GM21786 (cell line): Measurements from ENCODE around the gene FCSK.
A peak's percentile ranks its signal among the peaks of the same experiment; 100 is the strongest.
"Not testable (repeated sequence)": the region's sequence is repeated elsewhere in the genome, so short reads cannot be mapped to it uniquely, and the experiment has no call there.

ENCODE experiments used
- ATAC-seq: cut with Tn5 transposase; IDR thresholded peaks from one replicate; pipeline ENCODE4 v1.9.1; 2021; ENCODE audit not compliant: unreplicated experiment

FCSK gene

GRCh38 chr16:70430667-70431536 is 23.5 kb upstream of the FCSK start:
- ATAC-seq: peak; percentile 39

GRCh38 chr16:70432356-70432722 is 22.1 kb upstream of the FCSK start:
- ATAC-seq: no peak

DNA sequence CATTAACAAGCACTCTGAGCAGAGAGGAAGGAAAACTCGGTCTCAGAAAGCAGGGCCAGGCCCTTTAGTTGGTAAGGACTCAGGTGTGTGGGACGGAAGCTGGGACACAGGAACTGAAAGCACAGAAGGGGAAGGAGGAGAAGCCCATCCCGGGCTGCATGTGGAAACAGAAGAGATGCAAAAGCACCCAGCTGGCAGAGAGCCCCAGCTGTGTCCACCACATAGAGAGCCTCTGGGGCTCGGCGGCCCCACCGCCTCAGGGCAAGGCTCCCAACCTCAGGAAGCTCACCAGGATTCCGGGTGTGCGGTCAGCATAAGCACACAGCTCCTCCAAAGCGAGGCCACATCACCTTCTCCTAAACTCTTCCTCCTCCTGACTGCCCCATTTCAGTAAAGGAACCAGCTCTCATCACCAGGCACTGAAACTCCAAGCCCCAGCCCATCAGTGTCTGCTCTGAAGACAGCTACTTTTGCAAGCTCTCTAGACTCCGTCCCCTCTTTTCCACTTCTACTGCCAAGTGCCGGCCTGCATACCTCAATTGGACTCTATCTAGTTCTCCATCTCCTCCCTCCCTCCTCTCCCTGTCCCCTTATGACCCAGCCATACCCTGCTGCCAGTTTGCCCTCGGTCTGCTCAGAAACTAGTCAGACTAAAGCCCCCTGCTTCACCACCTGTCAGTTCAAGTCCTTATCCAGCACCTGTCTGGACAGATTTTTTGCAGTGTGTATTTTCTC is 21.5 kb upstream of the FCSK start:
- no peak for ATAC-seq

DNA sequence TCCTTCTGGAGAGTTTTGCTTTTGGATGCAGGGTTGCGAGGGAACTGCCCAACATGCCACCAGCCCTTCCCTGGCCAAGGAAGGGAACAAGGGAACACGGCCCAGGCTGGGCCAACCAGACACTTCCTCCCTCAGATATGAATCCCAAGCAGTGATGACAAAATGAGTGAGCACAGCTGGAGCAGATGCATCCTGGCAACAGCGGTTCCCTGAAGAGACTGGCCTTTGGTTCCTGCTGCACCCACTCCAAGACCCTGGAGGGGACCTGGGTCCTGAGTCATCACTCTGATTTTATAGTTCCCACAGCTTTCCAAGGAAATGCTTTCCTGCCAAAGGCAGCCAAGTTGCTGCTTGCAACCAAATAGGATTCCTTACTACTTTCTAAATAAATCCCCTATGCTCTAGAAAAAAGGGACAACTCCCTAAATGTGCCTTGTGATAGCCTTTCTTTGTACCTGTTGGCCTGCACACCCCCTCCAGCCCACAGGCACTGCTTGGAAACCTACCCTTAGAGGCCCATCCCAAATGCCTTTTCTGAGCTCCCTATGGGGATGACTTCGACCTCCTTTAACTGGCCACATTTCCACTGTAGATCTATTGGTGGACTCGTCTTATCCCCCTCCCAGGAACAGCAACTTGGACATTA is 20.8 kb upstream of the FCSK start:
- no peak for ATAC-seq

DNA sequence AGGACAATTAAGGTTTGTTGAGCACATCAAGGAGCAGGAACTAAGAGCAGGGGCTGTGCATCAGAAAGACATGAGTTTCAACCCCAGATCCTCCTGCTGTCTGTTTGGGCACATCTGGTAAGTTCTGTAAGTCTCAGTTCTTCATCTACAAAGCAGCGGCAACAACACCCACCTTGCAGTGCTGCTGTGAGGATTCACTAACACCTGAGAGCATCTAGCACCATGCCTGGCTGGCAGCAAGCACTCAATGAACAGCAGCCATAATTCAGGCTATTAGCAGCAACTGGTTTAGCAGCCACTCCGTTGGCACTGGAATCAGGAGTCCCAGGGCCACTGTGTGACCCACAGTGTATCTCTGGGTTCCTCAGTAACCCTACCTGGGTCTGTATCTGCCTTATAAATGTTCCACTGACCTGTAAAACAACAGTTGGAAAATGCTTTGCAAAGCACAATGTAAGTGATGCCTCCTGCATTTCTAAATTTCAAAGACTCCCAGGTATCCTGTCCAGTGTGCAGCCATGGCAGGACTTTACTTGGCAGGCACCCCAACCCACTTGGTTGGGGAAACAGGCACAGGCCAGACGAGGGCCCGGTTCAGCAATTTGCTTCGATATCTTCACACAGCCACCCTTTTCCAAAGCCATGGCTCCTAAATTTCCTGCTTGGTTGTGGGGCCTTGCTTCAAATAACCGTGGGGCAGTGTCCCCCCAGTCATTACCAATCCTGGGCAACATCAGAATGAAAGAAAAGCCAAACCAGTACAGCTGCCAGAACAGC is 19.7 kb upstream of the FCSK start:
- ATAC-seq: no peak

DNA sequence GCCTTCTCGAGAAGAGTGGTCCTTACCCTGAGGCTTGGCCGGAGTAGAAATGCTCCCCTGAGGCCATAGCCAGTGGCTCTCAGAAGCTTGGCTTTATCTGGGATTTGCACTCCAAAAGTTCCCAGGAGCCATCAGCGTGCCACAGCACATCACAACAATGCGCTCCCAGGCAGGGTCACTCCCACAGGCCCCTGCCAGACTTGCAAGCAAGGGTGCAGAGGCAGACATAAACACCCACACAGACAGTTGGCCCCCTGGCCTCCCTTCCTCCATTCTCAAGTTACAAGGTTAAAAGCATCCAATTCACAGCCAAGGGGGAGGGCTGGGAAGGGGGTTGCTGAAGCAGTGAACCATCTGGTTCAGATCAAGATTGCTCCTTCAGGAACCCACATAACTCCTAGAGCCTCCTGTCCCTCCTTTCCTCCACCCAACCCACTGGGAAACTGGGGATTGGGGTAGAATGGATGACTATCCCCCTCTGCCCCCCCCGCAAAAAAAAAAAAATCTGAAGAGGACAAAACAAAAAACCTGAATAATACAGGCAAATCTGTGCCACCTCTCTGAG is 17.3 kb upstream of the FCSK start:
- no peak for ATAC-seq

DNA sequence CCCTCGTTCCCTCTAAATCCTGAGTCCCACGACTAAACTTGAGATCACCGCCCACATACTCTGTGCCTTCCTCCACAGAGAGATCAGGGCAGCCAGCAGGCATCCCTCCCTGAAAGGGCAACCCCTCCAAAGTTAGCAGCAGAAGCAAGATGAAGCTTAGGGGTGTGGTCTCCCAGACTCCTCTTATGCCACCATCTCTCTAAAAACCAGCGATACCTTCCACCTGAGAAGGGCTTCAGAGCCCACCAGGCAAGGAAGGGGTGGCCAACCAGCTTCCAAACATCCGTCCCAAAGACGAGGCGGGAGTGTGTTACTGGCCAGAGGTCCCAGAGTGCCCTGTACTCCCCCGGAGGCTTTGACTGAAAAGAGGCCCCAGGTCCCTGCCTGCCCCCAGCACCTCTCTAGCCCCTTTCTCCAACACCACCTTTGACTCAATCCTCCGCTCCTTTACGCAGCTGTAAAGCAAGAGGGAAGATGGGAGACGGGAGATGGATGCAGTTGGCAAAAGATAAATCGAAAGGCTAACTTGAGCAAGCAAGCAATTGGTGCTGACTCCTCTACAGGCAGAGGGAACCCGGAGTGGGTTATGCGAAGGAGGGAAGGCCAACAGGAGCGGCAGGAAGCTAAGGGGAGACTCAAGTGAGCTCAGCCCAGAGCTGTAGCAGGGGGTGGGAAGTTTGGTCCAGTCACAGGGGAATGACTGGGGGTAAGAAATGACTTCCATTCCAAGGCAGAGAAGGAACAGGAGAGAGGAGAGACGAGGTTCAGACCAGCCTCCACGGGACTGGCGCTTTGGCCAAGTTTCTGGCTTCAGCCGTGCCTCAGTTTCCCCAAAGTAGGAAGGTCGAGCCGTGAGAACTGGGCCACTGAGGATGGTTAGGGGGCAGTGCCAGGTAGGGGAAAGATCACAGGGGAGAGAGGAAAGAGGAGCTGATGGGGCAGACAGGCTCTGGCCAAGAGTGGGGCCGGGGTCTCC is 16.5 kb upstream of the FCSK start:
- no peak for ATAC-seq

DNA sequence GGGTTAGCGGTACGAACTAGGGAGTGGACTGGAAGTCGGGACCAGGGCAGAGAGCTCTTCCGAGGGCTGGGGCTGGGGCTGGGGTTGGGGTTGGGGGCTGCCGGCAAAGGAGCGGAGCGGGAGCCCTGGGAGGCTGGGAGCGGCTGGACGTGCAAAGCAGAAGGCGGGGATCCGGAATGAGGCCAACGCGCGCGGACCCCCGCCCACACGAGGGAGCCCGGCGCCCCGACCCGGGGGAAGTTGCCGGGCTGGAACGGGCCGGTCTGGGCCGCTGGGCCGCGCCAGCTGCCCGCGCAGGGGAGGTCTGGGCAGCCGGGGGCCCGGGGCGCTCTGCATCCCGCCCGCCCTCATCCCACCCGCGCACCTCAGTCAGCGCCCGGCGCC is 15.8 kb upstream of the FCSK start:
- ATAC-seq: no peak

- ATAC-seq: peak; percentile 82
Measured at GRCh38 chr16:70438969-70439862, 15.2 kb upstream of the FCSK start, which contains the start of gene ST3GAL2. Gene ST3GAL2 (minus strand): TSS chr16:70439100. CDS start chr16:70398530, 40,570 bp downstream.

- ATAC-seq: no peak
Measured at GRCh38 chr16:70440009-70440692, 14.2 kb upstream of the FCSK start.

- ATAC-seq: no peak
Measured at GRCh38 chr16:70441406-70441990, 12.9 kb upstream of the FCSK start.

GRCh38 chr16:70442344-70442743 is 12.1 kb upstream of the FCSK start:
- no peak for ATAC-seq

DNA sequence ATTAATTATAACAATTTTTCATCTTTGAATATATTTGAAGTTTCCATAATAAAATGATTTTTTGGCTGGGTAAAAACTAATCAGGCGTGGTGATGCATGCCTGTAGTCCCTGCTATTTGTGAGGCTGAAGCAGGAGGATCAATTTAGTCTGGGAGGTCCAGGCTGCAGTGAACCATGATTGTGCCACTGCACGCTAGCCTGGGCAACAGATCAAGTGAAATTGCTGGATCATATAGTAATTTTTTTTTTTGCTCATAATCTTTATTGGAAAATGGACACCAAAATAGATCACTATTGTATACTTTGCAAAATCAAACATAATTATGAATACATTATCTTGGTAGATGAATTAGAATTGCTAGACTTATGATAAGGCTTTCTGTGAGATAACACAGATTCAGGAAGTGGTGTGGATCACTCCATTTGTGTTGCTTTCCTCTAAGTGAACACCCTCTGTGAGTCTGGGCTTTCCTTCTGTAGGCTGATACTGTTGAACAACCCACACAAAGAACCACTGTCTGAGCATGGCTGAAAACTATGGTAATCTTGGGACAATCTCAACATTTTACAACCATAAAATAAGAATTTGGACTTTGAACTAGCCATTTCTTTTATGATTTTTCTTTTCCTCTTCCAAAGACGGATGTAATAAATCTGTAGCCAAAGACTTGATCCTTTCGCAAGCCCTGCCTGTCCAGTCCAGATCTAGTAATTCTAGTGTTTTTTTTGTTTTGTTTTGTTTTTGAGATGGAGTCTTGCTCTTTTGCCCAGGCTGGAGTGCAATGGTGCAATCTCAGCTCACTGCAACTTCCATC is 9.9 kb upstream of the FCSK start:
- ATAC-seq: no peak

DNA sequence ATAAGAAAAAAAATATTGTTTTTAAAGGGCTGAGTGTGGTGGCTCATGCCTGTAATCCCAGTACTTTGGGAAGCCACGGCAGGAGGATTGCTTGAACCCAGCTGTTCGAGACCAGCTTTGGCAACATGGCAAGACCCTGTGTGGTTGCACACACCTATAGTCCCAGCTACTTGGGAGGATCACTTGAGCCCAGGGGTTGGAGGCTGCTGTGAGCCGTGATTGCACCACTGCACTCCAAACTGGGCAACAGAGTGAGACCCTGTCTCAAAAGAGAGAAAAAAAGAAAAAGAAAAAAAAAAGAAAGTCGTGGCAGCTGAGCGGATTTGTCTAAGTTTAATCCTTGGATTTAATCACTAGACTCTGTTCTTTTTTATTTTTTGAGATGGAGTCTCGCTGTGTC is 6.3 kb upstream of the FCSK start:
- ATAC-seq: no peak

- ATAC-seq: not testable (repeated sequence)
Measured at GRCh38 chr16:70450142-70451003, 4.0 kb upstream of the FCSK start.

DNA sequence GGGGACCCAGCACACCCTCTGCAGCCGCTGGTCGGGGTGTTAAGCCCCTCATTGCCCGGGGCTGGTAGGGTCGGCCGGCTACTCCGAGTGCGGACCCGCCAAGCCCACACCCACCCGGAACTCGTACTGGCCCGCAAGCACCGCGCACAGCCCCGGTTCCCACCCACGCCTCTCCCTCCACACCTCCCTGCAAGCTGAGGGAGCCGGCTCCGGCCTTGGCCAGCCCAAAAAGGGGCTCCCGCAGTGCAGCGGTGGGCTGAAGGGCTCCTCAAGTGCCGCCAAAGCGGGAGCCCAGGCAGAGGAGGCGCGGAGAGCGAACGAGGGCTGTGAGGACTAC is 3.4 kb upstream of the FCSK start:
- not testable (repeated sequence) for ATAC-seq
